SK-N-MC (cell line): Measurements from ENCODE around the gene DYNLT2.

Experiments
- DNase-seq: peaks from one replicate; pipeline ENCODE4 v3.0.0-alpha.2; 2011; ENCODE audit warnings: low read depth, low spot score
- H3K27ac ChIP-seq: fragments of 200-600 bp; sonication (generic); 2 replicates; pipeline ENCODE4 v1.5.1; 2016; ENCODE audit warnings: mixed run types
- H3K36me3 ChIP-seq: fragments of 200-600 bp; sonication (generic); 2 replicates; pipeline ENCODE4 v1.6.1; 2017; ENCODE audit warnings: antibody characterized with exemption, low read length, mixed read lengths; ENCODE audit not compliant: insufficient read depth
- H3K4me3 ChIP-seq: fragments of 200-600 bp; sonication (generic); 2 replicates; pipeline ENCODE4 v1.5.1; 2016
- H3K9ac ChIP-seq: fragments of 200-600 bp; sonication (generic); 2 replicates; pipeline ENCODE4 v1.8.0; 2017; ENCODE audit warnings: mixed run types, mixed read lengths; ENCODE audit not compliant: insufficient read length
- H3K9me3 ChIP-seq: fragments of 200-600 bp; sonication (generic); 2 replicates; pipeline ENCODE4 v1.6.1; 2017; ENCODE audit warnings: low read depth, mild to moderate bottlenecking, antibody characterized with exemption, low read length, moderate library complexity, mixed read lengths
- EZH2 ChIP-seq: fragments of 200-600 bp; sonication (generic); IDR thresholded peaks from one replicate; pipeline ENCODE4 v1.6.1; 2017; ENCODE audit warnings: antibody characterized with exemption
- FOXP2 ChIP-seq: optimal IDR thresholded peaks from 2 replicates; pipeline ENCODE3; 2011; ENCODE audit warnings: mild to moderate bottlenecking, moderate library complexity; ENCODE audit not compliant: insufficient read depth; ENCODE audit errors: extremely low read length, control extremely low read depth
- POLR2AphosphoS5 ChIP-seq: IDR thresholded peaks from 2 replicates; pipeline ENCODE4 v1.6.1; 2012; ENCODE audit warnings: mild to moderate bottlenecking, low read depth, low read length, borderline replicate concordance

The DYNLT2 gene

GRCh38 chr6:169751242-169752073 is at the start of gene DYNLT2, which contains the start of gene ERMARD:
DYNLT2 (minus strand) TSS chr6:169751572; CDS start chr6:169751458, 114 bp downstream.
ERMARD (plus strand) TSS chr6:169751622; CDS start chr6:169751658, 36 bp downstream.
- H3K4me3 ChIP-seq, result peak within 1 kb of the TSS; percentile 91
- H3K27ac ChIP-seq, result peak within 1 kb of the TSS; percentile 82
- no peaks in the 10 kb centered on the region for H3K9me3 ChIP-seq
- DNase-seq, result peak; percentile 52
- peak; percentile 99 for TF ChIP-seq POLR2AphosphoS5
- TF ChIP-seq EZH2, result no peak
- TF ChIP-seq FOXP2, result no peak
- H3K9ac ChIP-seq, result peak within 1 kb of the TSS; percentile 96
- no peaks in the 10 kb centered on the region for H3K36me3 ChIP-seq

DNA sequence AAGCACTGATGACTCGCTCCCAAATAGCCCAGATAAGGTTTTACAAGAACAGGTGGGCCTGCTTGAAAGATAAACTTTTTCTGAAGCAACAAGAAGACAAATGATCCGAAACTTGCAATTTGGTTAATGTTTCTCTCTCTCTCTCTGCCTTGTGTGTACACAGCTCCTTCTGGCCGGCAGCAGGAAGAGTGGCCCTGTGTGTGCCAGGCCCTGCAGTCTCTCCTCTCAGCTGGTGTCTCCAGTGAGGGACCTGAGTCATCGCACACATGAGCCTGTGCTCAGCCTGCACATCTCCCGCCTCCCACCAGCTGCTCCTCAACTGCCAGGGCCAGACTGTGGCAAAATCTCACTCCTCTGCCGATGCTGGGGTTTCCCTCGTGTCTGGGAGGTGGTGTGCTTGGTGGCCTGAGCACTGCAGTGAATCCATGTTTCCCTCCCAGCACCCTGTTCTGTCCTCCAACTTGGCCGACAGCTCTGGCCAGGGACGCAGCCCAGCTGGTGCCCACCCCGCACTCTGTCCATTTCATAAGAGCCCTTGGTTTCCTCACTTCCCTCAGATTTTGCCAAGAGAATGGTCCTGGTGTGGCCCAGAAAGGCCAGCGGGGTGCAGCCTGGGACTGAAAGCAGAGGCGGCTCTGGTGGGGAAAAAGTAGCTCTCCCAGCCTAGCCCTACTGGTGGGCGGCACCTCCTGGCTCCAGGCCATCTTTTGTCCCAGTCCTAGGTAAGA is 49.5 kb upstream of the DYNLT2 start:
- TF ChIP-seq FOXP2, result no peak
- no peak for TF ChIP-seq POLR2AphosphoS5
- no peak for TF ChIP-seq EZH2
- no peaks in the 10 kb centered on the region for H3K9me3 ChIP-seq
- H3K27ac ChIP-seq, result no peak overlapping the region
- H3K36me3 ChIP-seq, result no peaks in the 10 kb centered on the region
- no peak overlapping the region for H3K4me3 ChIP-seq
- no peak for DNase-seq
- H3K9ac ChIP-seq, result no peak overlapping the region

- Histone ChIP-seq H3K4me3 (no peak overlapping the region), H3K27ac (no peak overlapping the region), H3K9ac (no peak overlapping the region), H3K36me3 (no peaks in the 10 kb centered on the region), H3K9me3 (no peaks in the 10 kb centered on the region)
- TF ChIP-seq EZH2 (no peak), FOXP2 (no peak), POLR2AphosphoS5 (no peak)
- DNase-seq, result no peak
Observed at GRCh38 chr6:169800116-169800667, 48.8 kb upstream of the DYNLT2 start.

GRCh38 chr6:169799474-169799926 is 48.1 kb upstream of the DYNLT2 start:
- H3K9ac ChIP-seq, result no peak overlapping the region
- no peaks in the 10 kb centered on the region for H3K9me3 ChIP-seq
- no peak overlapping the region for H3K4me3 ChIP-seq
- no peak for TF ChIP-seq EZH2
- TF ChIP-seq POLR2AphosphoS5, result no peak
- TF ChIP-seq FOXP2, result no peak
- DNase-seq, result no peak
- no peaks in the 10 kb centered on the region for H3K36me3 ChIP-seq
- H3K27ac ChIP-seq, result no peak overlapping the region

- H3K9ac ChIP-seq, result no peak overlapping the region
- no peak overlapping the region for H3K4me3 ChIP-seq
- no peak for DNase-seq
- H3K9me3 ChIP-seq, result no peaks in the 10 kb centered on the region
- TF ChIP-seq EZH2 (no peak), POLR2AphosphoS5 (no peak), FOXP2 (no peak)
- H3K36me3 ChIP-seq, result no peaks in the 10 kb centered on the region
- H3K27ac ChIP-seq, result no peak overlapping the region
Observed at GRCh38 chr6:169798764-169799473, 47.5 kb upstream of the DYNLT2 start.

- DNase-seq, result no peak
- Histone ChIP-seq H3K36me3 (no peaks in the 10 kb centered on the region), H3K4me3 (no peak overlapping the region), H3K9me3 (no peaks in the 10 kb centered on the region), H3K9ac (no peak overlapping the region), H3K27ac (no peak overlapping the region)
- TF ChIP-seq FOXP2, result no peak
- TF ChIP-seq POLR2AphosphoS5, result no peak
- TF ChIP-seq EZH2, result no peak
Observed at GRCh38 chr6:169795196-169795595, 43.8 kb upstream of the DYNLT2 start.

DNA sequence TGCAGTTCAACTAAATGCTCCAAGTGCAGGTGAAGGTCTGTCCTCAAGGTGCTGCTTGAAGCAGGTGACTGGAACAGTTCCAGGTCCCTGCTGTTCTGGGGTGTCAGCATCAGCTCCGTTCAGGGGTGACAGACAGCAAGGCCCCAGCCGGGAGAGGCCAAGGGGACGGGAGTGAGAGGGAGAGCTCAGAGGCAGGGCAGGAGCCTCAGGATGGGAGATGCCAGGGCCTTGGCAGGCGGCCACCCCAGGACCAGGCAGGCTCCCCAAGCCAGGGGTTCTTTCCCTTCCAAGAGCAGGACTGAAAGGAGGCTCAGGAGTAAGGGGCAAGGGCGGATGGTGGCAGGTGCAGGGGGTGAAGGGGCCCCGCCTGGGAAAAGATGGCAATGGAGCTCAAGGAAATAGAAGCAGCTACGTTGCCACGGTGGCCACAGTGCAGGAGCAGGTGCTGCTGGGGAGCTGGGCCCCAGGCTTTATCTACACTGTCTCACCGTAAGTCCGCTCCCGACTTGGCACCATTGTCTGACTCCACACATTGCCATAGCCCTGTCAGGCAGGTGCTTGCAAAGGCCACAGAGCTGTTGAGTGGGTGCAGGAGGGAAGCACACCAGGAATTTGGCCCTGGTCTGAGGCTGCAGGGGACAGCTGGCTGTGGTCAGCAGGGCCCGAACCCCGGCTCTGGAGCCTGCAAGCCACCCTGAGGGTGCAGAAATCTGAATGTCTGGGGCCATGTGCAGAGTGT is 43.1 kb upstream of the DYNLT2 start:
- Histone ChIP-seq H3K27ac (no peak overlapping the region), H3K9ac (no peak overlapping the region), H3K4me3 (no peak overlapping the region), H3K36me3 (no peaks in the 10 kb centered on the region), H3K9me3 (no peaks in the 10 kb centered on the region)
- TF ChIP-seq EZH2, result no peak
- no peak for TF ChIP-seq POLR2AphosphoS5
- no peak for TF ChIP-seq FOXP2
- DNase-seq, result no peak

- no peak for TF ChIP-seq FOXP2
- no peak for TF ChIP-seq EZH2
- TF ChIP-seq POLR2AphosphoS5, result no peak
Observed at GRCh38 chr6:169793408-169793807, 42.0 kb upstream of the DYNLT2 start.

More at GRCh38 chr6:169793408-169793807, 42.0 kb upstream of the DYNLT2 start:
- H3K36me3 ChIP-seq, result no peaks in the 10 kb centered on the region
- no peak overlapping the region for H3K9ac ChIP-seq
- H3K4me3 ChIP-seq, result no peak overlapping the region
- no peak overlapping the region for H3K27ac ChIP-seq
- no peak for DNase-seq
- H3K9me3 ChIP-seq, result no peaks in the 10 kb centered on the region
